ENCODE measurements around the gene ELN.
"Not testable (repeated sequence)": the region's sequence is repeated elsewhere in the genome, so short reads cannot be mapped to it uniquely, and the experiment has no call there.

The ELN gene

GRCh38 chr7:74044366-74045350, 16.7 kb downstream of the ELN start:
- no peak for DNase-seq

- not testable (repeated sequence) for DNase-seq
Measured at GRCh38 chr7:74046581-74046980, 18.6 kb downstream of the ELN start.

GRCh38 chr7:74047804-74048380, 19.9 kb downstream of the ELN start:
- no peak for DNase-seq

DNA sequence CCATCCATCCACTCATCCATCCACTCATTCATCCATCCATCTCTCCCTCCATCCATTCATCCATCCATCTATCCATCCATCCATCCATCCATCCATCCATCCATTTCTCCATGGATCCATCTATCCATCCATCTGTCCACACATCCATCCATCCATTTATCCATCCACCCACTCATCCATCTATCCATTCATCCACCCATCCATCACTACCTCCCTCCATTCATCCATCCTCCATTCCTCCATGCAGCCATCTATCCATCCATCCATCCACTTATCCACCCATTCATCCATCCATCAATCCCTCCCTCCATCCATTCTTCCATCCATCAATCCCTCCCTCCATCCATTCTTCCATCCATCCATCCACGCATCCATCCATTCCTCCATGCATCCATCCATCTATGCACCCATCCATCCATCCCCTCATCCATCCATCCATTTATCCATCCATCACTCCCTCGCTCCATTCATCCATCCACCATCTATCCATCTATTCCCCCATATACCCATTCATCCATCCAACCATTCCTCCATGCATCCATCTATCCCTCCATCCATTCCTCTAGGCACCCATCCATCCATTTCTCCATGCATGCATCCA, 21.1 kb downstream of the ELN start:
- no peak for DNase-seq

DNA sequence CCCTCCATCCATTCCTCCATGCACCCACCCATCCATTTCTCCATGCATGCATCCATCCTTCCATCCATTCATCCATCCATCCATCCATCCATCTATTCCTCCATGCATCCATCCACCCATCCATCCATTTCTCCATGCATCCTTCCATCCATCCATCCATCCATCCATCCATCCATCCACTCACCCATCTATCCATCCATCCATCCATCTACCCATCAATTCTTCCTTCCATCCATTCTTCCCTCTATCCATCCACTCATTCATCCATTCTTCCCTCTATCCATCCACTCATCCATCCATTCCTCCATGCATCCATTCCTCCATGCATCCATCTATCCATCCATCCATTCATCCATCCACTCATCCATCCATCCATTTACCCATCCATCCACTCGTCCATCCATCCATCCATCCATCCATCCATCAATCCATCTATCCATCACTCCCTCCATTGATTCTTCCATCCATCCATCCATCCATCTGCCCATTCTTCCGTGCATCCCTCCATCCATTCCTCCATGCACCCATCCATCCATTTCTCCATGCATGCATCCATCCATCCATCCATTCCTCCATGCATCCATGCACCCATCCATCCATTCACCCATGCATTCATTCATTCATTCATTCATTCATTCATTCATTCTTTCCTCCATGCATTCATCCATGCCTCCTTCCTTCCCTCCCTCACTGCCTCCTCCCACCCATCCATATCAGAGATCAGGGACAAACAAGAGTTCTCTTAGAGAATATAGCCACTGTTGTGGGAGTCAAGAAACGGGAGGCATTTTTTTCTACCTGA, 22.2 kb downstream of the ELN start:
- DNase-seq = no peak

DNA sequence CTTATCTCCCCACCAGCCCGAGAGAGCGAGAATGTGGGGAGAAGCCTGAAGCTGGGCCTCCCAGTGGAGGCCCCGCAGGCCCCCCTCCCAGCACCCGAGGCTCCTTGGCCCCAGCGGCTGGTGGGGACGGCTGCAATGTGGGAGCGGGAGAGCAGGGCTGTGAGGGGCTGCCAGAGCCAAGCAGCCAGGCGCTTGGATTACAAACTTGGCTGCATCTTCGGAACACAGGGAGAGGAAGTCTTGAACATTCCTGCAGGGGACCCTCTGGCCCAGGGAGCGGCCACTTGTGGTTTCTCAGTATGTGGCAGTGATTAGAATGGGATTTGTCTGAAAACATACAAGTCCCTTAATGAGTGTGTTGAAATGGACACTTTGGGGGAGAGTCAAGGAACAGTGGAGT, 23.2 kb downstream of the ELN start:
- no peak for DNase-seq

- no peak for DNase-seq
Measured at GRCh38 chr7:74051629-74052410, 23.8 kb downstream of the ELN start.

DNA sequence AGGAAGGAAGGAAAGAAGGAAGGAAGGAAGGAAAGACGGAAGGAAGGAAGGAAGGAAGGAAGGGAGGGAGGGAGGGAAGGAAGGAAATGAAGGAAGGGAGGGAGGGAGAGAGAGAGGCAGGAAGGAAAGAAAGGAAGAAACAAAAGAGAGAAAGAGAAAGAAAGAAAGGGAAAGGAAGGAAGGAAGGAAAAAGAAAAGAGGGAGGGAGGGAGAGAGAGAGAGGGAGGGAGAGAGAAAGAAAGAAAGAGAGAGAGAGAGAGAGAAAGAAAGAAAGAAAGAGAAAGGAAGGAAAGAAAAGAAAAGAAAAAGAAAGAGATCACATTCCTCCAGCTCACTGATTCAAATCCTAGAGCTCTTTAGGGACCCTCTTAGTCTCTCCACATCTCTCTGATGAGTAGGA, 24.7 kb downstream of the ELN start:
- DNase-seq = no peak

- no peak for DNase-seq
Measured at GRCh38 chr7:74053589-74054186, 25.7 kb downstream of the ELN start.

- DNase-seq = no peak
Measured at GRCh38 chr7:74056096-74056915, 28.3 kb downstream of the ELN start.

DNA sequence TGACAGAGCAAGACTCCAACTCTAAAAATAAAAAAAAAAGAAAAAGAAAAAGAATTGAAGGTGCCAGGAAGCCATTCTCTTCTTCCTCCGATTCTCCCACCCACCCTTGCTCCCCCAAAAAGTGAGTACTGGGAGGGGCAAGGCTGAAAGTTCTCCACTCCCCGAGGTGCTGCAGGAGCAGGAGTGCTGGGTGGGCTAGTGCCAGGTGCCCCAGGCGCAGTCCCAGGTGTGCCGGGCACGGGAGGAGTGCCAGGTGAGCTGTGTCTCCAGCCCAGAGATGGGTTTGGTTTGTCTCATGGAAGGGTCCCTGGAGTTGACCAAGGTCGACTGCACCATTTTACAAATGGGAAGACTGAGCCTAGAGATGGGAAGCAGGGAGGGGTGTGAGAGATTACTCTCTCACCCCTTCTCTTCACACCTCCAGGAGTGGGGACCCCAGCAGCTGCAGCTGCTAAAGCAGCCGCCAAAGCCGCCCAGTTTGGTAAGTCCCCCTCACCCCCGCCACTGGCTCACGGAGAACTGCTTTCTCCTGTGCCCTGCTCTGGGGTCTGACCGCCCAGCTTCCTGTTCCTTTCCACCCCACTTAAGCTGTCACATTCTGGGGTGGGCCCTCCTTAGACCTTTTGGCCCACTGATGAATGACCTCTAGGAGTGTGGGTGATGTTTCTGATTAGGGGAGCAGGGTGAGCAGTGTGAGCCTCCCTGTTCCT, 29.4 kb downstream of the ELN start:
- no peak for DNase-seq

- DNase-seq = no peak
Measured at GRCh38 chr7:74057987-74058386, 30.0 kb downstream of the ELN start.

GRCh38 chr7:74058486-74058885, 30.5 kb downstream of the ELN start:
- DNase-seq = no peak

DNA sequence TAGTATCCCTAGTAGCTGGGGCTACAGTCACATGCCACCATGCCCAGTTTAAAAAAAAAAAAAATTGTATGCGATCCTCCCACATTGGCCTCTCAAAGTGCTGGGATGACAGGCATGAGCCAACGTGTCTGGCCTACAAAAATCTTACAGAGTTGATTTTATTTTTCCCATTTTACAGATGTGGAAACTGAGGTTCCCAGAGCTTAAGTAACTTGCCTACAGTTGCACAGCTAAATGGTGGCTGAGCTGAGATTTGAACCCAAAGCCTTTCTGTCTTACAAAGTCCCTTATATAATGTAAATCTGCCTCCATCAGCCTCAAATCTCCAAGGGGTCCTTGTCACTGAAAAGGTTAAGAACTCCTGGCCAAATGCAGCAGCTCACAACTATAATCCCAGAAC, 31.1 kb downstream of the ELN start:
- no peak for DNase-seq

GRCh38 chr7:74059681-74060588, 32.0 kb downstream of the ELN start:
- no peak for DNase-seq

- DNase-seq = peak; percentile 80 to 86
Measured at GRCh38 chr7:74061840-74062539, 34.0 kb downstream of the ELN start.

DNA sequence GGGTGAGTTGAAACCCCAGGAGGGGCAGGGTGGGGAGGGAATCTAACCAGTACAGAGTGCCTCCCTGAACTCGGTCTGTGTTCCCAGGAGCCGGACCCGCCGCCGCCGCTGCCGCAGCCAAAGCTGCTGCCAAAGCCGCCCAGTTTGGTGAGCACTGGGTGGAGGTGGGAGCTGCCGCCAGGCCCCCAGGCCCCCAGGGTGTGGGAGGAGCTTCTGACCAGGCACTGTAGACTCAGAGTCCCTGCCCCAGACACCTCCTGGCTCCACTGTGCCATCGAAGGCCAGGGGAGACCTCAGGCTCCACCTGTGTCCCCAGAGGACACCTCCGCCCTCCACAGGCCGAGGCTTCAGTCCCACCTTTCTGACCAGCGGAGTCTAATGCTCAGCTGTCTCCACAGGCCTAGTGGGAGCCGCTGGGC, 35.3 kb downstream of the ELN start:
- DNase-seq = no peak

- no peak for DNase-seq
Measured at GRCh38 chr7:74063646-74064045, 35.7 kb downstream of the ELN start.
